ENCODE data around the gene RCAN1.

GRCh38 chr21:34511787-34512455, 103.0 kb downstream of the RCAN1 start, which contains the start of gene KCNE1:
- TF ChIP-seq CTCF (IDR thresholded peaks at IDR 0.05) (no peak), POLR2A (IDR thresholded peaks at IDR 0.05) (peak in 1 of 3 donors; percentile 56)

Data from body of pancreas (tissue), 4 donors.